22Rv1 (cell line): ENCODE measurements around the gene TMEM131.

Source experiments
- ZFX ChIP-seq: fragments of 450-650 bp; IDR thresholded peaks from 2 replicates; pipeline ENCODE4 v1.6.1; 2017; ENCODE audit warnings: antibody characterized with exemption, borderline replicate concordance
- TF ChIP-seq, protein P1 (sequence below): fragments of 450-650 bp; IDR thresholded peaks from 2 replicates; pipeline ENCODE4 v1.5.1; 2017; ENCODE audit warnings: mild to moderate bottlenecking

DNA sequence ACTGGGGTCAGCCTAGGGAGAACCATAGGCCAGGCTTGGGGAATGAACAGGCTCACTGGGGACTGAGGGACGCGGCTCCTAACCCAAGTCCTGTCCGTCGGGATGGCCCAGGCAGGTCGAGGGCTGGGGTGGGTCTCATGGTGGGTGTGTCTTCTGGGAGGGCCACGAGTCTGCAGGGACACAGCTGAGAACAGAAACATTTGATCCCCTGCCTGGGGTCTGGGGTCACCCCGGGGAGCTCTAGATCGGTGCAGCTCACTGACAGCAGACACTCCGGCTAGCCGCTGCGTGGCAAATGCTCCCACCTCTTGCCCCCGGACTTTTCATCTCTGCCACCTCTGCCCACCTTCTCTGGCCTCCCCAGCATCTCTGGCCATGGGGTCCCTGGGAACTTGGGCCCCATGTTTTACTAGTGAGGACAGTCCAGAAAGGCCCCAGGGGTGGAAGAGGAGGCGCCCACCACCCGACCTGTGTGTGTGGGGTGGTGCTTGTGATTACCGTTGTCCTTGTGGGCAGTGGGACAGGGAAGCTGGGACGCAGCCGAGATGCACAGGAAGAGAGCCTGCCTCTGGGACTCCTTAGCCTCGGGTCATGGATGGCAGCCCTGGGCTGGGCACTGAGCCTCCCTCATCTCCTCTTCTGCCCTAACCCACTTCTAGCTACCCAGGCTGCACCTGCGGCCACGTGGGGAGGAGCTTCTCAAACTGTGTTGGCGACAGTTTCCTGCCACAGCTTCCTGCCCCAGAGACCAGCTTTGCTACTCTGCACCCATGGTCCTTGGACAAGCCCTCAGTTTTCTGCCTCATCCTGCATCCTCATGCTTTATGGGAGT, 277.5 kb downstream of the TMEM131 start:
- TF ChIP-seq, protein P1, sequence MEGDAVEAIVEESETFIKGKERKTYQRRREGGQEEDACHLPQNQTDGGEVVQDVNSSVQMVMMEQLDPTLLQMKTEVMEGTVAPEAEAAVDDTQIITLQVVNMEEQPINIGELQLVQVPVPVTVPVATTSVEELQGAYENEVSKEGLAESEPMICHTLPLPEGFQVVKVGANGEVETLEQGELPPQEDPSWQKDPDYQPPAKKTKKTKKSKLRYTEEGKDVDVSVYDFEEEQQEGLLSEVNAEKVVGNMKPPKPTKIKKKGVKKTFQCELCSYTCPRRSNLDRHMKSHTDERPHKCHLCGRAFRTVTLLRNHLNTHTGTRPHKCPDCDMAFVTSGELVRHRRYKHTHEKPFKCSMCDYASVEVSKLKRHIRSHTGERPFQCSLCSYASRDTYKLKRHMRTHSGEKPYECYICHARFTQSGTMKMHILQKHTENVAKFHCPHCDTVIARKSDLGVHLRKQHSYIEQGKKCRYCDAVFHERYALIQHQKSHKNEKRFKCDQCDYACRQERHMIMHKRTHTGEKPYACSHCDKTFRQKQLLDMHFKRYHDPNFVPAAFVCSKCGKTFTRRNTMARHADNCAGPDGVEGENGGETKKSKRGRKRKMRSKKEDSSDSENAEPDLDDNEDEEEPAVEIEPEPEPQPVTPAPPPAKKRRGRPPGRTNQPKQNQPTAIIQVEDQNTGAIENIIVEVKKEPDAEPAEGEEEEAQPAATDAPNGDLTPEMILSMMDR = no peak
- no peak for TF ChIP-seq ZFX
